GM19240 (cell line): Measurements from ENCODE around the gene KAZN.
A peak's percentile ranks its signal among the peaks of the same experiment; 100 is the strongest.
"Not testable (repeated sequence)": the region's sequence is repeated elsewhere in the genome, so short reads cannot be mapped to it uniquely, and the experiment has no call there.

Source experiments
- DNase-seq: peaks from one replicate; pipeline ENCODE4 v3.0.0; 2011; ENCODE audit warnings: low spot score; ENCODE audit not compliant: insufficient read length

Gene KAZN

GRCh38 chr1:15028102-15028501 lies 429.6 kb downstream of the KAZN start:
- DNase-seq: no peak

DNA sequence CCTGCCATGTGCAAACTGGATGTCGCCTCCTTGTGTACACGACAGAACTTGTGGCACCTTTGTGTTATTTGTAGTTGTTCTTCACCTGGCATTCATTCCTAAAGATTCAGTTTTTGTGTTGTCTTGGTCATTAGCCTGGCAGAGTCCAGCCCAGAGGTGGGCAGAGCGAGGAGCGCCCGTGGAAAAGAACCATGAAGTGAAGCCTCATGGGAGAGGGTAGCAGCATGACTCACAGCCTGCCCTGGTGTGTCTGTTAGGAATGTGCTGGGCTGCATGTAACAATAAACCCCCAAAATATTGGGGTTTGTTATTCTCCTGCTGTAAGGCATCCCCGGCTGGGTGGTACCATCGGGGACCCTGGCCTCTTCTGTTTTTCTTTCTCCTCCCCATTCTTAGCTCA lies 430.1 kb downstream of the KAZN start:
- DNase-seq: no peak

DNA sequence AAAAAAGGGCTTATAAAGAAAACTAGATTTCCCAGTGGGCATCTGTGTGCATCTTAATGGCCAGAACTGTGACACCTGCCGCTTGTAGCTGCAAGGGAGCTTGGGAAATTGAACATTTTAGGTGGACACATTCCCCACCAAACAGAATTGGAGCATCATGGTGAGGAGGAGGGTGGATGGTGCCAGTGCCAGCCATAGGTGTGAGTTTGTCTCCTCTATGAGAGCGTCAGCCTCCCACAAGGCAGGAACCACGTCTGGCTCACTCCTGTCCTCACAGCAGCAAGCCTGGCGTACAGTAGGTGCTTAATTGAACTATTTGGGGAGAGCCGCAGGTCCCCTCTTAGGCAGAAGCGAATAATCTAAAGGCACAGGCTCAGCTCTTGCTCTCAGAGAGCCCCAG lies 430.6 kb downstream of the KAZN start:
- no peak for DNase-seq

GRCh38 chr1:15029786-15030185 lies 431.3 kb downstream of the KAZN start:
- DNase-seq: no peak

DNA sequence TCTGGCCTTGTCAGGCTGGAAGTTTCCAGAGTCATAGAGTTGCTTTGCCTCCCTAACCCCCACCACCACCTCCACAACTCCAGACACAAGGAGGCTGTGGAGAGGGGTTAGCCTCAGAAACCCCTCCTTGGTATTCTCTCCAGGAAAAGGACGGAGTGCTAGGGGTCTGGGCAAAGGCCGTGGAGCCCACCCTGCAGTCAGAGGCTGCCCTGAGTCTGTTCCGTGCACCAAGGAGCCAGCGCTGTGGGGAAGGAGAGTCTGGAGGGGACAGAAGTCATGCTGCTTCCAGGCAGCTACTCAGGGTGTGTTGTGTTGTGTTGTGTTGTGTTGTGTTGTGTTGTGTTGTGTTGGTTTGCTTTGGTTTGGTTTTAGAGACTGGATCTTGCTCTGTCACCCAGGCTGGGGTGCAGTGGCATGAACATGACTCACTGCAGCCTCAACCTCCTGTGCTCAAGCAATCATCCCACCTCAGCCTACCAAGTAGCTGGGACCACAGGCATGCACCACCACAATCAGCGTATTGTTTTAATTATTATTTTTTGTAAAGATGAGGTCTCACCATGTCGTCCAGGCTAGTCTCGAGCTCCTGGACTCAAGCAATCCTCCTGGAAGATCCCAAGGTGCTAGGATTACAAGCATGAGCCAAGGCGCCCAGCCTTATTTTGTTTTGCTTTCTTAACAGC lies 432.9 kb downstream of the KAZN start:
- DNase-seq: no peak

GRCh38 chr1:15033264-15033663 lies 434.8 kb downstream of the KAZN start:
- no peak for DNase-seq

DNA sequence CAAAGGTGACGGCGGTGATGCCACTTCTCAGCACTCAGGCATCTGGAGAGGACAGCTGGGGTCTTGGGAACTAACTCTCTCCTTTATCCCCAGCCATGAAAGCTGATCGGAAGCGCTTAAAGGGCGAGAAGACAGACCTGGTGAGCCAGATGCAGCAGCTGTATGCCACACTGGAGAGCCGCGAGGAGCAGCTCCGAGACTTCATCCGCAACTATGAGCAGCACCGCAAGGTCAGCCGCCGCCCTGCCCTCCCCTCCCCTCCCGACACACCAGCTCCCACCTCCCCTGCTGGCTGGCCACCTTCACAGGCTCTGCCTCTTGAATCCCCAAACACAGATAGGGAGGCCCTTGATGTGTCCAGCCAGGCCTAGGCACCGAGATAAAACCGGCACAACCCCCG lies 436.2 kb downstream of the KAZN start:
- no peak for DNase-seq

DNA sequence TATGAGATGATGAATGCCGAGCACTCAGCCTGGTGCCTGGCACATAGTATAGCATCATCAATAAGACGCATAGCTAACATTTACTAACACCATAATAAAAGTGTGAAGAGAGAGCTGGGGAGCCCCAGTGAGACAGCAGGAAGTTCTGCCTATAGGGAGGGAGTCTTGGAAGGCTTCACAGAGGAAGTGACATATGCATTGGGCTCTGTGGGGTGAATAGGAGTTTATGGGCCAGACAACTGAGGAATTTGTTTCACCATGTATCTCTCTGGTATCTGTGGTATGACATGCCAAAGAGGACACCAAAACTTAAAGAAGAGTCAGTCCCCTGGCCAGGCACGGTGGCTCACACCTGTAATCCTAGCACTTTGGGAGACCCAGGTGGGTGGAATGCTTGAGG lies 436.8 kb downstream of the KAZN start:
- no peak for DNase-seq

GRCh38 chr1:15036101-15036500 lies 437.6 kb downstream of the KAZN start:
- no peak for DNase-seq

DNA sequence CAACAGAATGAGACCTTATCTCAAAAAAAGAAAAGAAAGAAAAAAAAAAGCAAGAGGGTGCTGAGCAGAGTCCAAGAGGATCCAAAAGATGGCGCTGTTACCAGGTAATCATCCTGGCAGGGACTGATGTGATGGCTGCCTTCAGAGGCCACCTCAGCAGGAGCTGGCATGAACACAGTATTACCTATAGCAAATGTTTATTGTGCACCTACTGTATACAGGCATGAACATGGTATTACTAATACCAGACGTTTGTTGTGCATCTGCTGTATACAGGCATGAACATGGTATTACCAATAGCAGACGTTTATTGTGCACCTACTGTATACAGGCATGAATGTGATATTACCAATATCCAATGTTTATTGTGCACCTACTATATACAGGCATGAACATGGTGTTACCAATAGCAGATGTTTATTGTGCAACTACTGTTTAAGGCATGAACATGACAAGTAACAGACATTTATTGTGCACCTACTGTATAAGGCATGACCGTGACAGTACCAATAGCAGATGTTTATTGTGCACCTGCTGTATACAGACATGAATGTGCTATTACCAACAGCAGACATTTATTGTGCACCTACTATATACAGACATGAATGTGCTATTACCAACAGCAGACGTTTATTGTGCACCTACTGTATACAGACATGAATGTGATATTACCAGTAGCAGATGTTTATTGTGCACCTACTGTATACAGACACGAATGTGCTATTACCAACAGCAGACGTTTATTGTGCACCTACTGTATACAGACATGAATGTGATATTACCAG lies 439.9 kb downstream of the KAZN start:
- DNase-seq: no peak

- DNase-seq: no peak
These were observed 440.6 kb downstream of the KAZN start for GRCh38 chr1:15039017-15039648.

DNA sequence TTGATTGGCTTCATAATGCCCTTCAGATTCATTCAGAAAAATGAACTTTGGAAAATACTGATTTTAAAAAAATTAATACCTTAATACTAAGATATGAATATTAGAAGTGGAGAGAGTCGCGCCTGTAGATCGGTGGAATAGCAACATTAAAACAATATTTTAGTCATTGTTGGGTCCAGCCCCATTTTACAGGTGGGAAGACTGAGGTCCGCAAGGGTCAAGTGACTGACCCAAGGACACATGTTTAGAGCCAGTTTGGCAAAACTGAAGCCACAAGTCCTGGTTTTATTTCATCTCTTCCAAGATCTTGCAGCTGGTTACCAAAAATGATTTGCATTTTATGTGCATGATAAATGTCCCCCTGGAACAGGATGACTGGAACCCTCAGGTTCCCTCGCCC lies 441.4 kb downstream of the KAZN start:
- no peak for DNase-seq

DNA sequence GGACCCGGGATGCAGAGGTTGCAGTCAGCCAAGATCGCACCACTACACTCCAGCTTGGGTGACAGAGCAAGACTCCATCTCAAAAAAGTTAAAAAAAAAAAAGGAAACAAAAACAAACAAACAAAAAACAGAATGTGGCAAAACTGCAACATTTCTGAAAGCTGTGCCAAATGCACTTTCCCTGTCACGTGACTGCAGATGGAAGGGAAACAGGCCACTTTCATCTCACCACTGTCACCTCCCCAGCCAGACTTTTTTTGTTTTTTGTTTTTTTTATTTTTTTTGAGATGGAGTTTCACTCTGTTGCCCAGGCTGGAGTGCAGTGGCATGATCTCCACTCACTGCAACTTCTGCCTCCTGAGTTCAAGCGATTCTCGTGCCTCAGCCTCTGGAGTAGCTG lies 442.2 kb downstream of the KAZN start:
- not testable (repeated sequence) for DNase-seq

GRCh38 chr1:15042866-15043265 lies 444.4 kb downstream of the KAZN start:
- no peak for DNase-seq

DNA sequence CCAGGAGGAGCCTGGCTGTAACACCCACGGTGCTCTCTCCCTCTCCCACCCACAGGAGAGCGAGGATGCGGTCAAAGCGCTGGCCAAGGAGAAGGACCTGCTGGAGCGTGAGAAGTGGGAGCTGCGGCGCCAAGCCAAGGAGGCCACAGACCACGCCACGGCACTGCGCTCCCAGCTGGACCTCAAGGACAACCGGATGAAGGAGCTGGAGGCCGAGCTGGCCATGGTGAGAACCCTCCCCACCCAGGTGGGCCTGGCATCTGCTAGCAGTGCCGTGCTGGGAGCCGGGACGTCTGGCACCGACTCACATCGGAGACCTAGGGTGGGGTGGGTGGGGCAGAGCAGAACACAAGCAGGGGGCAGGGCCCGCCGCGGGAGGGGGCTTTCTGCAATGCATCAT lies 445.4 kb downstream of the KAZN start:
- DNase-seq: no peak

GRCh38 chr1:15045123-15045522 lies 446.6 kb downstream of the KAZN start:
- no peak for DNase-seq

- peak; percentile 83 for DNase-seq
These were observed 448.1 kb downstream of the KAZN start for GRCh38 chr1:15046487-15047165.

- no peak for DNase-seq
These were observed 448.8 kb downstream of the KAZN start for GRCh38 chr1:15047237-15047636.

DNA sequence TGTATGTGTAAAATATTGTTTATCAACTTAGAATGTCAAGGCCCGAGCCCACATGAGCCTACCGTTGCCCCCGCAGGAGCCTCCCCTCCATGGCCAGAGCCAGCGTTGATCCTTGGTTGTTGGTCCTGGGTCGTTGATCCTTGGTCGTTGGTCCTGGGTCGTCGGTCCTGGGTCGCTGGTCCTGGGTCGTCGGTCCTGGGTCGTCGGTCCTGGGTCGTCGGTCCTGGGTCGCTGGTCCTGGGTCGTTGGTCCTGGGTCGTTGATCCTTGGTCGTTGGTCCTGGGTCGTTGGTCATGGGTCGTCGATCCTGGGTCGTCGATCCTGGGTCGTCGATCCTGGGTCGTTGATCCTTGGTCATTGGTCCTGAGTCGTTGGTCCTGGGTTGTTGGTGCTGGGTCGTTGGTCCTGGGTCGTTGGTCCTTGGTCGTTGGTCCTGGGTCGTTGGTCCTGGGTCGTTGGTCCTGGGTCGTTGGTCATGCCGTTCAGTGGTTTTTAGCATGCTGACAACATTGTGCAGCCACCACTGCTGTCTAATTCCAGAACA lies 450.0 kb downstream of the KAZN start:
- no peak for DNase-seq

GRCh38 chr1:15049067-15049466 lies 450.6 kb downstream of the KAZN start:
- DNase-seq: no peak

DNA sequence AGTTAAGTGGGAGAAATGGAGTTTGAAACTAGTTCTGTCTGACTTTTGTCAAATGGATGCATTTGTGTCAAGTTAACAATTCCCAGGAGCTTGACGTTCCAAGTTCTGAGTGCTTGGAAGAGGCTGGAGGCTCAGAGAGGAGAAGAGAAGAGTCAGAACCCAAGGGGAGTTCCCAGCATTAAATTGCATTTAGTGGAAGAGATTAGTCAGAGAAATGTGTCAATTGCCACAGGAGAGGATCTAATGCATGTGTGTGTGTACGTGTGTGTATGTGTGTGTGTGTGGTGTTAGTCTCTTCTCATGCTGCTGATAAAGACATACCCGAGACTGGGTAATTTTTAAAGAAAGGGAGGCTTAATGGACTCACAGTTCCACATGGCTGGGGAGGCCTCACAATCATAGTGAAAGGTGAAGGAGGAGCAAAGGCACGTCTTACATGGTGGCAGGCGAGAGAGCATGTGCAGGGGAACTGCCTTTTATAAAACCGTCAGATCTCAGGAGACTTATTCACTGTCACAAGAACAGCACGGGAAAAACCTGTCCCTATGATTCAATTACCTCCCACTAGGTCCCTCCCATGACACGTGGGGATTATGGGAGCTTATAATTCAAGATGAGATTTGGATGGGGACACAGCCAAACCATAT lies 453.5 kb downstream of the KAZN start:
- DNase-seq: no peak
